B cell (primary cell): Measurements from ENCODE around the gene SDK2. TPM values are rescaled to one million over a fixed set of nuclear protein-coding genes. Genes with fewer than 3 reads are reported as not detected.

Source experiments
- ATAC-seq: fragments of 200-7000 bp; cut with Tn5 transposase; one replicate; pipeline ENCODE4 v1.10.0; 2021; ENCODE audit warnings: low read depth, mild to moderate bottlenecking, moderate number of reproducible peaks, moderate library complexity
- CTCF ChIA-PET: fragments of 350-600 bp; sonication (Branson Sonifier 250); formaldehyde crosslinking; loops from one replicate; lab custom pipeline; 2021; ENCODE audit warnings: antibody characterized with exemption, inconsistent platforms; lab: Charles Lee
- POLR2A ChIA-PET: fragments of 350-600 bp; sonication (Branson Sonifier 250); formaldehyde crosslinking; loops from one replicate; lab custom pipeline; 2021; ENCODE audit warnings: antibody characterized with exemption; lab: Charles Lee
- DNase-seq: peaks from one replicate; pipeline ENCODE4 v3.0.0; 2013
- H2AFZ ChIP-seq: 2 replicates; pipeline ENCODE4 v1.6.1; 2012; ENCODE audit warnings: mild to moderate bottlenecking, low read depth, low read length; ENCODE audit not compliant: insufficient read depth, poor library complexity, severe bottlenecking
- H3K27ac ChIP-seq, 2 donors: 1 replicate in 1 of 2; 2 replicates in 1 of 2; pipeline ENCODE4 v1.5.1; 2012 to 2013; ENCODE audit warnings: low read length in 2 of 2, mild to moderate bottlenecking in 2 of 2, moderate library complexity in 1 of 2
- H3K27me3 ChIP-seq, 4 experiments: fragments of 200-600 bp in 1 of 4; sonication (generic) in 1 of 4; replicated peaks in 1 of 4; 1 replicate in 2 of 4; 2 replicates in 2 of 4; pipeline versions ENCODE4 v1.6.1 to v1.7.0; 2013 to 2016; ENCODE audit warnings: low read length in 3 of 4, mild to moderate bottlenecking in 2 of 4, mixed read lengths in 1 of 4, moderate library complexity in 1 of 4; ENCODE audit not compliant: insufficient read depth in 4 of 4, control insufficient read depth in 3 of 4; ENCODE audit errors: control extremely low read depth in 1 of 4
- H3K36me3 ChIP-seq, 2 experiments: replicated peaks in 1 of 2; 1 replicate in 1 of 2; 2 replicates in 1 of 2; pipeline versions ENCODE4 v1.6.1 to v1.7.1; 2013; ENCODE audit warnings: low read length in 1 of 2; ENCODE audit not compliant: insufficient read depth in 2 of 2, control insufficient read depth in 1 of 2; ENCODE audit errors: control extremely low read depth in 1 of 2, extremely low read depth in 1 of 2
- H3K4me1 ChIP-seq, 2 donors: fragments of 200-600 bp in 1 of 2; sonication (generic) in 1 of 2; 1 replicate in 1 of 2; 2 replicates in 1 of 2; pipeline versions ENCODE4 v1.5.1 to v1.6.1; 2013 to 2017; ENCODE audit warnings: low read length in 2 of 2; ENCODE audit not compliant: control insufficient read depth in 2 of 2, insufficient read depth in 2 of 2
- H3K4me2 ChIP-seq: replicated peaks from 2 replicates; pipeline ENCODE3; 2012; ENCODE audit warnings: mild to moderate bottlenecking, low read depth, low read length; ENCODE audit not compliant: poor library complexity, severe bottlenecking
- H3K4me3 ChIP-seq, 5 experiments: fragments of 200-600 bp in 1 of 5; sonication (generic) in 1 of 5; 1 replicate in 3 of 5; 2 replicates in 2 of 5; pipeline versions ENCODE4 v1.5.1 to v1.7.0; 2011 to 2016; ENCODE audit warnings: low read length in 4 of 5, mild to moderate bottlenecking in 4 of 5, low read depth in 2 of 5, control low read depth in 1 of 5, moderate library complexity in 1 of 5; ENCODE audit not compliant: insufficient read depth in 1 of 5; ENCODE audit errors: control extremely low read depth in 1 of 5, extremely low read depth in 1 of 5
- H3K79me2 ChIP-seq: fragments of 200-600 bp; sonication (generic); one replicate; pipeline ENCODE4 v1.6.0; 2016; ENCODE audit warnings: low read length; ENCODE audit not compliant: control insufficient read depth, insufficient read depth
- H3K9ac ChIP-seq: fragments of 200-600 bp; sonication (generic); 2 replicates; pipeline ENCODE4 v1.6.1; 2017; ENCODE audit warnings: mild to moderate bottlenecking, low read length, moderate library complexity
- H3K9me3 ChIP-seq, 3 donors: one replicate each; pipeline versions ENCODE4 v1.6.1 to v1.7.1; 2013; ENCODE audit warnings: low read length in 2 of 3; ENCODE audit not compliant: control insufficient read depth in 2 of 3, insufficient read depth in 1 of 3; ENCODE audit errors: control extremely low read depth in 1 of 3
- H4K20me1 ChIP-seq: 2 replicates; pipeline ENCODE4 v1.6.0; 2012; ENCODE audit warnings: mild to moderate bottlenecking, low read length; ENCODE audit not compliant: insufficient read depth, control insufficient read depth, poor library complexity, severe bottlenecking
- H3K27ac Mint-ChIP-seq: one replicate; pipeline ENCODE4 v1.8.0; 2021; ENCODE audit warnings: mixed read lengths
- H3K27me3 Mint-ChIP-seq: one replicate; pipeline ENCODE4 v1.8.0; 2021; ENCODE audit warnings: mixed read lengths
- H3K4me1 Mint-ChIP-seq: one replicate; pipeline ENCODE4 v1.8.0; 2021; ENCODE audit warnings: mixed read lengths
- H3K4me3 Mint-ChIP-seq: one replicate; pipeline ENCODE4 v1.8.0; 2021; ENCODE audit warnings: mixed read lengths
- H3K9me3 Mint-ChIP-seq: one replicate; pipeline ENCODE4 v1.8.0; 2022; ENCODE audit warnings: mixed read lengths; ENCODE audit not compliant: insufficient read depth
- EZH2 ChIP-seq: IDR thresholded peaks from 2 replicates; pipeline ENCODE4 v1.6.1; 2012; ENCODE audit warnings: borderline replicate concordance, low read depth, mild to moderate bottlenecking, moderate library complexity, low read length; ENCODE audit not compliant: insufficient read depth, poor library complexity, severe bottlenecking
- WGBS: methylation state at CpG from one replicate; pipeline ENCODE4 v1.1.5; 2013; ENCODE audit warnings: missing lambda C conversion rate; ENCODE audit not compliant: insufficient coverage; 5-methylcytosine and 5-hydroxymethylcytosine counted together
- intact Hi-C: fragments of 100-400 bp; cut with micrococcal nuclease; formaldehyde crosslinking; loops from one replicate; pipeline ENCODE4 v1.10.0; 2022
- polyA plus RNA-seq: library from polyadenylated mRNA; depleted of rRNA; stranded (reverse); fragments of >200 nt; gene quantifications from 2 replicates; pipeline ENCODE4 v1.2.3, GENCODE V29; 2012
- total RNA-seq, 2 donors: library from RNA; stranded (reverse); fragments of 120-200 nt in 1 of 2; gene quantifications; 1 replicate in 1 of 2; 2 replicates in 1 of 2; pipeline versions ENCODE4 v1.2.3 to v1.2.4, GENCODE V29; 2013 to 2022
- TF ChIP-seq, protein P1 (sequence below): fragments of 200-600 bp; IDR thresholded peaks from one replicate; pipeline ENCODE4 v1.8.0; 2022; ENCODE audit warnings: antibody characterized with exemption, mild to moderate bottlenecking

SDK2 gene
- total and polyA plus RNA-seq, 2 donors (not counting 1 experiment from before 2014, with no cell fraction given), result 3.2 to 13.0 TPM

DNA sequence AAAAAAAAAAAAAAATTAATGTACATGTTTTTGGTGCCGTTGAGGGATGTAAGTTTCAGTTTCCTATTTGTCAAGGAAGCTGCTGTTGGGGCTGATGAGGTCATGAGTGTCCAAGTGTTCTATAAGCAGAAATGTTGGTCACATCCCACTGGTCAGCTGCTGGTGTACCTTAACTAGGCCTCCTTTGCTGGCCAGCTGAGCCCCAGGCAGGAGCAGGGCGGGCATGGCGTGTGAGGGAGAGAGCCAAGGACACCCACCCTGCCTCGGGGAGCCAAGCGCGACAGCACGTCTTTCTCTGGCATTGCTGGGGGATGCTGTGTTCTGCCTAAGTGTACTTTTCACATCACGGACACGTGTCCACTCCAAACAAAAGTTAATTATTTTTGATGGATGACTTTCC lies 224.4 kb downstream of the SDK2 start:
- no peak for ATAC-seq
- Histone ChIP-seq H3K4me3 (no peak overlapping the region), H3K36me3 (peaks cover 0 to 49% of the 10 kb centered on the region in 2 experiments), H3K27ac (no peak overlapping the region), H3K9me3 (no peaks in the 10 kb centered on the region), H4K20me1 (no peaks in the 10 kb centered on the region), H3K27me3 (no peaks in the 10 kb centered on the region), H3K4me1 (no peaks in the 10 kb centered on the region), H2AFZ (no peak overlapping the region), H3K79me2 (no peaks in the 10 kb centered on the region), H3K4me2 (no peak overlapping the region), H3K9ac (no peak overlapping the region)
- WGBS, result 44% methylated on average over 3 of the region's 9 CpGs
- Mint-ChIP-seq H3K27ac (no peak overlapping the region), H3K27me3 (no peaks in the 10 kb centered on the region), H3K4me1 (no peaks in the 10 kb centered on the region), H3K4me3 (no peak overlapping the region), H3K9me3 (no peaks in the 10 kb centered on the region)
- intact Hi-C loops, result no loop called here
- no peak for DNase-seq
- CTCF ChIA-PET, result interaction anchor here (1.1 kb wide), 1 partner anchor 8 kb away, joined by 3 read pairs; no protein-coding TSS in a partner anchor
- POLR2A ChIA-PET, result no interaction called here
- TF ChIP-seq, protein P1, sequence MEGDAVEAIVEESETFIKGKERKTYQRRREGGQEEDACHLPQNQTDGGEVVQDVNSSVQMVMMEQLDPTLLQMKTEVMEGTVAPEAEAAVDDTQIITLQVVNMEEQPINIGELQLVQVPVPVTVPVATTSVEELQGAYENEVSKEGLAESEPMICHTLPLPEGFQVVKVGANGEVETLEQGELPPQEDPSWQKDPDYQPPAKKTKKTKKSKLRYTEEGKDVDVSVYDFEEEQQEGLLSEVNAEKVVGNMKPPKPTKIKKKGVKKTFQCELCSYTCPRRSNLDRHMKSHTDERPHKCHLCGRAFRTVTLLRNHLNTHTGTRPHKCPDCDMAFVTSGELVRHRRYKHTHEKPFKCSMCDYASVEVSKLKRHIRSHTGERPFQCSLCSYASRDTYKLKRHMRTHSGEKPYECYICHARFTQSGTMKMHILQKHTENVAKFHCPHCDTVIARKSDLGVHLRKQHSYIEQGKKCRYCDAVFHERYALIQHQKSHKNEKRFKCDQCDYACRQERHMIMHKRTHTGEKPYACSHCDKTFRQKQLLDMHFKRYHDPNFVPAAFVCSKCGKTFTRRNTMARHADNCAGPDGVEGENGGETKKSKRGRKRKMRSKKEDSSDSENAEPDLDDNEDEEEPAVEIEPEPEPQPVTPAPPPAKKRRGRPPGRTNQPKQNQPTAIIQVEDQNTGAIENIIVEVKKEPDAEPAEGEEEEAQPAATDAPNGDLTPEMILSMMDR, result no peak
- no peak for TF ChIP-seq EZH2

DNA sequence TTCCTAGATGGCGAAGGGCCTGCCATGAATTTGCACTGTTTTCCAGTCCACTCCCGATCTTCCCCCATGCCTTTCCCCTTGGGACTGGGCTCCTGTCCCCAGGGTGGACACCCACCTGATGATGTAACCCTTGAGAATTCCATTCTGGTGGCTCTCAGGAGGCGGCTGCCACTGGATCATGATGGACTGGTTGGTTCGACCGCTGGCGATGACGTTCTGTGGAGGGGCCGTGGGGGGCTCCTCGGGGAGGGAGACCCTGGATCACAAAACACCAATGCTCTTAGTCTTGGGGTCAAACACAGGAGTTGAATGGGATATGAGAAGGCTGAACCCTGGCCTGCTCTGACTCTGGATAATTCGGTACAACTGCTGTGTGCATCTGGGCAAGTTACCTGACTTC lies 225.2 kb downstream of the SDK2 start:
- no peak overlapping the region for H3K27ac Mint-ChIP-seq
- ChIA-PET CTCF (interaction anchor here (1.1 kb wide), 1 partner anchor 9 kb away, joined by 3 read pairs; no protein-coding TSS in a partner anchor), POLR2A (no interaction called here)

More for the DNA sequence above, 225.2 kb downstream of the SDK2 start:
- Mint-ChIP-seq H3K4me3 (no peak overlapping the region), H3K4me1 (no peaks in the 10 kb centered on the region), H3K27me3 (no peaks in the 10 kb centered on the region), H3K9me3 (no peaks in the 10 kb centered on the region)
- Histone ChIP-seq H3K4me3 (no peak overlapping the region), H3K9ac (no peak overlapping the region), H2AFZ (no peak overlapping the region), H4K20me1 (no peaks in the 10 kb centered on the region), H3K36me3 (peaks cover 0 to 56% of the 10 kb centered on the region in 2 experiments), H3K27me3 (no peaks in the 10 kb centered on the region), H3K79me2 (no peaks in the 10 kb centered on the region), H3K4me1 (no peaks in the 10 kb centered on the region), H3K9me3 (no peaks in the 10 kb centered on the region), H3K27ac (no peak overlapping the region), H3K4me2 (no peak overlapping the region)
- ATAC-seq (no peak), DNase-seq (no peak)
- 86% methylated on average over 9 of the region's 10 CpGs for WGBS
- intact Hi-C loops, result no loop called here
- TF ChIP-seq, protein P1, result no peak
- no peak for TF ChIP-seq EZH2
